ENCODE results near the gene FZD4. TPM values are rescaled to one million over a fixed set of nuclear protein-coding genes. Genes with fewer than 3 reads are reported as not detected.

Gene FZD4
- total RNA-seq, 1 experiment from 2014 or later: 4.5 TPM

DNA sequence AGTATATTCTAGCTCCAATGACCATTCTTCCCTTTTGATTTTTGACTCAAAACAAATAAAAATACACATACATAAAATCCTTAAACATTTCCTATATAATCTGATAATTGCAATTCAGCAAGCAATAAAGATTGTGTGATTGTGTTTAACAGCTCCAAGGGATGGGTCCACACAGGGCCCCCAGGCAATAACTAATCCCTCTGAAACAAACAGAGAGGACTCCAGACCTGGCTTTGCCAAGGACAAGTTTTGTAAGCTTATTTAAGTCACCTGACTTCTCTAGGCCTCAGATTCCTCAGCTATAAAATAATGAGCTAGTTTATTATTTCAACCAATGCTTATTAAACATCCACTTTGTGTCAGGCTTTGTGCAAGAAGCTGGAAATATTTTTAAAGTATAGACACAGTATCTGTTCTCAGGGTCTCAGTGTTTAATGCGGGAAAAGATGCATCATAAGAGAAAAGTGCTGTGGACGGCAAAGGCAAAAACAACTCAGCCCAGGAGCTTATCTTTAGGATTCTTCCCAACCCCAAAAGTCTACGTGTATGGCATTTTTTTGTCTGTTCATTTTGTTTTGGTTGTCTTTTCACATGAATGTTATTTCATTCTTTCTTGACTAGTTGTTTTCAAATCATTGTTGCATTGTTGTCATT, 20.1 kb downstream of the FZD4 start:
- no peak overlapping the region for H3K14ac ChIP-seq (ENCODE audit: insufficient read depth, low read length)
- H3K18ac ChIP-seq (ENCODE audit: insufficient read length, low read depth, low read length): no peak overlapping the region
- H4K5ac ChIP-seq (ENCODE audit: insufficient read length, low read depth, low read length): no peak overlapping the region
- H2BK5ac ChIP-seq (ENCODE audit: insufficient read length, low read length): no peak overlapping the region
- no peak overlapping the region for H3T11ph ChIP-seq (ENCODE audit: low read length)
- Mint-ChIP-seq H3K27me3 (ENCODE audit: low read depth) (no peaks in the 10 kb centered on the region), H3K36me3 (ENCODE audit: insufficient read depth in 1 of 3, low read depth in 3 of 3) (no peaks in the 10 kb centered on the region), H3K4me3 (no peak overlapping the region), H3K27ac (no peak overlapping the region), H3K4me1 (peaks cover 36 to 41% of the 10 kb centered on the region in 2 experiments), H3K9me3 (no peaks in the 10 kb centered on the region)
- TF ChIP-seq, protein P1, sequence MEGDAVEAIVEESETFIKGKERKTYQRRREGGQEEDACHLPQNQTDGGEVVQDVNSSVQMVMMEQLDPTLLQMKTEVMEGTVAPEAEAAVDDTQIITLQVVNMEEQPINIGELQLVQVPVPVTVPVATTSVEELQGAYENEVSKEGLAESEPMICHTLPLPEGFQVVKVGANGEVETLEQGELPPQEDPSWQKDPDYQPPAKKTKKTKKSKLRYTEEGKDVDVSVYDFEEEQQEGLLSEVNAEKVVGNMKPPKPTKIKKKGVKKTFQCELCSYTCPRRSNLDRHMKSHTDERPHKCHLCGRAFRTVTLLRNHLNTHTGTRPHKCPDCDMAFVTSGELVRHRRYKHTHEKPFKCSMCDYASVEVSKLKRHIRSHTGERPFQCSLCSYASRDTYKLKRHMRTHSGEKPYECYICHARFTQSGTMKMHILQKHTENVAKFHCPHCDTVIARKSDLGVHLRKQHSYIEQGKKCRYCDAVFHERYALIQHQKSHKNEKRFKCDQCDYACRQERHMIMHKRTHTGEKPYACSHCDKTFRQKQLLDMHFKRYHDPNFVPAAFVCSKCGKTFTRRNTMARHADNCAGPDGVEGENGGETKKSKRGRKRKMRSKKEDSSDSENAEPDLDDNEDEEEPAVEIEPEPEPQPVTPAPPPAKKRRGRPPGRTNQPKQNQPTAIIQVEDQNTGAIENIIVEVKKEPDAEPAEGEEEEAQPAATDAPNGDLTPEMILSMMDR (conservative IDR thresholded peaks at IDR 0.05): no peak
- H3K23me2 ChIP-seq (ENCODE audit: insufficient read length, low read depth, low read length, poor library complexity, severe bottlenecking): no peaks in the 10 kb centered on the region
- no peak for DNase-seq
- H3K27me3 ChIP-seq (ENCODE audit: insufficient read depth, low read length): no peaks in the 10 kb centered on the region
- no peaks in the 10 kb centered on the region for H3K9me3 ChIP-seq (ENCODE audit: control insufficient read depth, low read depth, low read length)
- H3K79me1 ChIP-seq (ENCODE audit: insufficient read depth, low read depth, low read length, poor library complexity, severe bottlenecking): no peaks in the 10 kb centered on the region
- H2BK12ac ChIP-seq (ENCODE audit: insufficient read length, low read depth, low read length): no peak overlapping the region
- H2BK120ac ChIP-seq (ENCODE audit: low read depth, low read length, poor library complexity, severe bottlenecking): no peak overlapping the region
- H3K79me2 ChIP-seq (ENCODE audit: insufficient read depth, low read length): no peaks in the 10 kb centered on the region
- H4K8ac ChIP-seq (replicated peaks; ENCODE audit: insufficient read length, low read depth, low read length): no peak overlapping the region
- no peak overlapping the region for H3K27ac ChIP-seq (ENCODE audit: insufficient read length, low read depth, low read length)
- H3K4me2 ChIP-seq (ENCODE audit: insufficient read depth, insufficient read length, low read length): no peak overlapping the region
- no peak overlapping the region for H2BK15ac ChIP-seq (ENCODE audit: low read depth, low read length)
- no peak overlapping the region for H3K23ac ChIP-seq (ENCODE audit: insufficient read length, low read depth, low read length)
- no peak overlapping the region for H2AK5ac ChIP-seq (ENCODE audit: insufficient read length, low read length)
- no peaks in the 10 kb centered on the region for H4K20me1 ChIP-seq (ENCODE audit: control insufficient read depth, insufficient read depth, insufficient read length)
- H2BK20ac ChIP-seq (ENCODE audit: low read depth, low read length, poor library complexity, severe bottlenecking): no peak overlapping the region
- H3K9ac ChIP-seq (ENCODE audit: extremely low read depth, insufficient read length, low read length): no peak overlapping the region
- no peak overlapping the region for H2AFZ ChIP-seq (ENCODE audit: low read length)
- H3K4ac ChIP-seq (ENCODE audit: low read depth, low read length): no peak overlapping the region
- H3K56ac ChIP-seq (ENCODE audit: insufficient read length, low read depth, low read length): no peak overlapping the region
- H4K91ac ChIP-seq (ENCODE audit: insufficient read length, low read depth, low read length): no peak overlapping the region
- no peaks in the 10 kb centered on the region; the same call in 1 of the 2 replicates for H3K4me1 ChIP-seq (ENCODE audit: insufficient read depth, low read length)
- no CpG with 5 or more reads among the region's 3 CpGs for WGBS (ENCODE audit: extremely low coverage, insufficient read length, low lambda C conversion rate)
